ENCODE data around the gene HDGFL1. TPM values are rescaled to one million over a fixed set of nuclear protein-coding genes. Genes with fewer than 3 reads are reported as not detected.

The HDGFL1 gene
- total and polyA plus RNA-seq, 2 experiments from 2014 or later: not detected

DNA sequence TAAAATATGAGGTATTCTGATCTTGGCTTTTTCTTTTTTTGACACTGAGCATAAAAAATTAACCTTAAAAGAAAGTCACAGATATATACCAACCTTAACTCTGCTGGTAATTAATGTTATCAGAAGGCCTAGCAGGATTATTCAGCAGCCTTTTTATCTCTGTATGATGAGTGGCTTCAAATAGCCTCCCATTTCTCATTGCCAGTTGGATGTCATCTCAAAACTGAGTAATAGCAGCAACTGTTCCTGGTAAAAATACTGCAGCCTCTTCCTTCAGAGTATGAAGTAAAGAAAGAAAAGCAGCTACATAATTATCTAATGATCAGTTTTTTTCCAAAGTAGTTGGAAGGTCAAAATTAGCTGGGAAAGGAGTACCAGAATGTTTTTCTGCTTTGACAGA is 24.9 kb upstream of the HDGFL1 start:
- no peaks in the 10 kb centered on the region for H3K9me3 Mint-ChIP-seq
- no peak overlapping the region for H3K4me2 ChIP-seq
- no peak overlapping the region for H2AFZ ChIP-seq
- no peaks in the 10 kb centered on the region for H3K4me1 ChIP-seq (ENCODE audit: insufficient read depth)
- ATAC-seq (no peak), DNase-seq (ENCODE audit: low spot score) (no peak)
- H4K20me1 ChIP-seq (replicated peaks; ENCODE audit: insufficient read depth): no peaks in the 10 kb centered on the region
- no peak overlapping the region for H3K4me3 Mint-ChIP-seq
- H3K36me3 ChIP-seq (ENCODE audit: insufficient read depth): no peaks in the 10 kb centered on the region
- H3K27me3 ChIP-seq (ENCODE audit: insufficient read depth): no peaks in the 10 kb centered on the region
- no peaks in the 10 kb centered on the region for H3K79me2 ChIP-seq (replicated peaks; ENCODE audit: insufficient read depth)
- no peak overlapping the region for H3K27ac ChIP-seq (ENCODE audit: low read depth)
- no peaks in the 10 kb centered on the region for H3F3A ChIP-seq (replicated peaks; ENCODE audit: low read depth)
- no peaks in the 10 kb centered on the region for H3K36me3 Mint-ChIP-seq (ENCODE audit: low read depth)
- no peaks in the 10 kb centered on the region for H3K4me1 Mint-ChIP-seq
- no peak overlapping the region for H3K27ac Mint-ChIP-seq
- no peaks in the 10 kb centered on the region for H3K27me3 Mint-ChIP-seq (ENCODE audit: insufficient read depth, low read depth, poor library complexity)
- H3K4me3 ChIP-seq: no peak overlapping the region
- peaks cover 7% of the 10 kb centered on the region; the same call in 1 of the 2 replicates for H3K9me2 ChIP-seq (ENCODE audit: insufficient read depth)
- TF ChIP-seq ZNF331 (CRISPR knock-in tag; IDR thresholded peaks at IDR 0.05; ENCODE audit: low read depth) (no peak), JUNB (IDR thresholded peaks at IDR 0.05; ENCODE audit: unreplicated experiment) (no peak), STAT1 (IDR thresholded peaks at IDR 0.05; ENCODE audit: unreplicated experiment) (no peak)
- TF ChIP-seq, protein P1, sequence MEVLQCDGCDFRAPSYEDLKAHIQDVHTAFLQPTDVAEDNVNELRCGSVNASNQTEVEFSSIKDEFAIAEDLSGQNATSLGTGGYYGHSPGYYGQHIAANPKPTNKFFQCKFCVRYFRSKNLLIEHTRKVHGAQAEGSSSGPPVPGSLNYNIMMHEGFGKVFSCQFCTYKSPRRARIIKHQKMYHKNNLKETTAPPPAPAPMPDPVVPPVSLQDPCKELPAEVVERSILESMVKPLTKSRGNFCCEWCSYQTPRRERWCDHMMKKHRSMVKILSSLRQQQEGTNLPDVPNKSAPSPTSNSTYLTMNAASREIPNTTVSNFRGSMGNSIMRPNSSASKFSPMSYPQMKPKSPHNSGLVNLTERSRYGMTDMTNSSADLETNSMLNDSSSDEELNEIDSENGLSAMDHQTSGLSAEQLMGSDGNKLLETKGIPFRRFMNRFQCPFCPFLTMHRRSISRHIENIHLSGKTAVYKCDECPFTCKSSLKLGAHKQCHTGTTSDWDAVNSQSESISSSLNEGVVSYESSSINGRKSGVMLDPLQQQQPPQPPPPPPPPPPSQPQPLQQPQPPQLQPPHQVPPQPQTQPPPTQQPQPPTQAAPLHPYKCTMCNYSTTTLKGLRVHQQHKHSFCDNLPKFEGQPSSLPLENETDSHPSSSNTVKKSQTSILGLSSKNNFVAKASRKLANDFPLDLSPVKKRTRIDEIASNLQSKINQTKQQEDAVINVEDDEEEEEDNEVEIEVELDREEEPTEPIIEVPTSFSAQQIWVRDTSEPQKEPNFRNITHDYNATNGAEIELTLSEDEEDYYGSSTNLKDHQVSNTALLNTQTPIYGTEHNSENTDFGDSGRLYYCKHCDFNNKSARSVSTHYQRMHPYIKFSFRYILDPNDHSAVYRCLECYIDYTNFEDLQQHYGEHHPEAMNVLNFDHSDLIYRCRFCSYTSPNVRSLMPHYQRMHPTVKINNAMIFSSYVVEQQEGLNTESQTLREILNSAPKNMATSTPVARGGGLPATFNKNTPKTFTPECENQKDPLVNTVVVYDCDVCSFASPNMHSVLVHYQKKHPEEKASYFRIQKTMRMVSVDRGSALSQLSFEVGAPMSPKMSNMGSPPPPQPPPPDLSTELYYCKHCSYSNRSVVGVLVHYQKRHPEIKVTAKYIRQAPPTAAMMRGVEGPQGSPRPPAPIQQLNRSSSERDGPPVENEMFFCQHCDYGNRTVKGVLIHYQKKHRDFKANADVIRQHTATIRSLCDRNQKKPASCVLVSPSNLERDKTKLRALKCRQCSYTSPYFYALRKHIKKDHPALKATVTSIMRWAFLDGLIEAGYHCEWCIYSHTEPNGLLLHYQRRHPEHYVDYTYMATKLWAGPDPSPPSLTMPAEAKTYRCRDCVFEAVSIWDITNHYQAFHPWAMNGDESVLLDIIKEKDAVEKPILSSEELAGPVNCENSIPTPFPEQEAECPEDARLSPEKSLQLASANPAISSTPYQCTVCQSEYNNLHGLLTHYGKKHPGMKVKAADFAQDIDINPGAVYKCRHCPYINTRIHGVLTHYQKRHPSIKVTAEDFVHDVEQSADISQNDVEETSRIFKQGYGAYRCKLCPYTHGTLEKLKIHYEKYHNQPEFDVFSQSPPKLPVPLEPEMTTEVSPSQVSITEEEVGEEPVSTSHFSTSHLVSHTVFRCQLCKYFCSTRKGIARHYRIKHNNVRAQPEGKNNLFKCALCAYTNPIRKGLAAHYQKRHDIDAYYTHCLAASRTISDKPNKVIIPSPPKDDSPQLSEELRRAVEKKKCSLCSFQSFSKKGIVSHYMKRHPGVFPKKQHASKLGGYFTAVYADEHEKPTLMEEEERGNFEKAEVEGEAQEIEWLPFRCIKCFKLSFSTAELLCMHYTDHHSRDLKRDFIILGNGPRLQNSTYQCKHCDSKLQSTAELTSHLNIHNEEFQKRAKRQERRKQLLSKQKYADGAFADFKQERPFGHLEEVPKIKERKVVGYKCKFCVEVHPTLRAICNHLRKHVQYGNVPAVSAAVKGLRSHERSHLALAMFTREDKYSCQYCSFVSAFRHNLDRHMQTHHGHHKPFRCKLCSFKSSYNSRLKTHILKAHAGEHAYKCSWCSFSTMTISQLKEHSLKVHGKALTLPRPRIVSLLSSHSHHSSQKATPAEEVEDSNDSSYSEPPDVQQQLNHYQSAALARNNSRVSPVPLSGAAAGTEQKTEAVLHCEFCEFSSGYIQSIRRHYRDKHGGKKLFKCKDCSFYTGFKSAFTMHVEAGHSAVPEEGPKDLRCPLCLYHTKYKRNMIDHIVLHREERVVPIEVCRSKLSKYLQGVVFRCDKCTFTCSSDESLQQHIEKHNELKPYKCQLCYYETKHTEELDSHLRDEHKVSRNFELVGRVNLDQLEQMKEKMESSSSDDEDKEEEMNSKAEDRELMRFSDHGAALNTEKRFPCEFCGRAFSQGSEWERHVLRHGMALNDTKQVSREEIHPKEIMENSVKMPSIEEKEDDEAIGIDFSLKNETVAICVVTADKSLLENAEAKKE (CRISPR knock-in tag; IDR thresholded peaks at IDR 0.05): no peak
- TF ChIP-seq, protein P2, sequence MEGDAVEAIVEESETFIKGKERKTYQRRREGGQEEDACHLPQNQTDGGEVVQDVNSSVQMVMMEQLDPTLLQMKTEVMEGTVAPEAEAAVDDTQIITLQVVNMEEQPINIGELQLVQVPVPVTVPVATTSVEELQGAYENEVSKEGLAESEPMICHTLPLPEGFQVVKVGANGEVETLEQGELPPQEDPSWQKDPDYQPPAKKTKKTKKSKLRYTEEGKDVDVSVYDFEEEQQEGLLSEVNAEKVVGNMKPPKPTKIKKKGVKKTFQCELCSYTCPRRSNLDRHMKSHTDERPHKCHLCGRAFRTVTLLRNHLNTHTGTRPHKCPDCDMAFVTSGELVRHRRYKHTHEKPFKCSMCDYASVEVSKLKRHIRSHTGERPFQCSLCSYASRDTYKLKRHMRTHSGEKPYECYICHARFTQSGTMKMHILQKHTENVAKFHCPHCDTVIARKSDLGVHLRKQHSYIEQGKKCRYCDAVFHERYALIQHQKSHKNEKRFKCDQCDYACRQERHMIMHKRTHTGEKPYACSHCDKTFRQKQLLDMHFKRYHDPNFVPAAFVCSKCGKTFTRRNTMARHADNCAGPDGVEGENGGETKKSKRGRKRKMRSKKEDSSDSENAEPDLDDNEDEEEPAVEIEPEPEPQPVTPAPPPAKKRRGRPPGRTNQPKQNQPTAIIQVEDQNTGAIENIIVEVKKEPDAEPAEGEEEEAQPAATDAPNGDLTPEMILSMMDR (conservative IDR thresholded peaks at IDR 0.05; ENCODE audit: low read depth in 2 of 2): no peak
